ENCODE data around the gene CTNNA3.

- TF ChIP-seq CTCF (IDR thresholded peaks at IDR 0.05 in 8 of 11, conservative IDR thresholded peaks at IDR 0.05 in 3 of 11): peak in 9 of 11 experiments; percentile 32 to 63 (median 59)
- TF ChIP-seq POLR2A (IDR thresholded peaks at IDR 0.05): no peak
- no peak for TF ChIP-seq POLR2AphosphoS5 (IDR thresholded peaks at IDR 0.05)
Measured at GRCh38 chr10:66180581-66181318, 1515.2 kb downstream of the CTNNA3 start.

Data from spleen (tissue), 7 donors.